K562 (cell line): Measurements from ENCODE around the gene C2orf92. TPM values are rescaled to one million over a fixed set of nuclear protein-coding genes. Genes with fewer than 3 reads are reported as not detected.

ENCODE experiments used
- ARID2 ChIP-seq: fragments of 450-650 bp; IDR thresholded peaks from 2 replicates; pipeline ENCODE4 v1.6.1; 2017; ENCODE audit warnings: antibody characterized with exemption, mild to moderate bottlenecking
- CREM ChIP-seq: IDR thresholded peaks from 2 replicates; pipeline ENCODE4 v1.6.1; 2014; ENCODE audit warnings: antibody characterized with exemption, low read depth
- CTBP1 ChIP-seq: fragments of 450-650 bp; IDR thresholded peaks from 2 replicates; pipeline ENCODE4 v1.6.1; 2016; ENCODE audit warnings: borderline replicate concordance
- FOXJ3 ChIP-seq: sonication (generic); formaldehyde crosslinking; IDR thresholded peaks from 2 replicates; pipeline ENCODE4 v1.4.0; 2020; ENCODE audit warnings: mild to moderate bottlenecking, missing genetic modification reagents
- MYNN ChIP-seq, 2 experiments: sonication (generic); formaldehyde crosslinking in 1 of 2; IDR thresholded peaks; 2 replicates each; pipeline versions ENCODE4 v1.5.0 to v1.6.1; 2016 to 2020; ENCODE audit warnings: antibody characterized with exemption in 1 of 2, missing genetic modification reagents in 1 of 2
- NCOA2 ChIP-seq, 2 experiments: fragments of 450-650 bp; IDR thresholded peaks; 2 replicates each; pipeline ENCODE4 v1.6.1; 2018; ENCODE audit warnings: mild to moderate bottlenecking in 2 of 2, moderate library complexity in 1 of 2; ENCODE audit not compliant: partially characterized antibody in 2 of 2
- TAL1 ChIP-seq: fragments of 450-650 bp; IDR thresholded peaks from 2 replicates; pipeline ENCODE4 v1.6.1; 2016; ENCODE audit warnings: mild to moderate bottlenecking
- ZNF445 ChIP-seq: fragments of 250-450 bp; sonication (Bioruptor Pico); IDR thresholded peaks from 2 replicates; pipeline ENCODE4 v1.4.0; 2020; ENCODE audit warnings: low read depth, mild to moderate bottlenecking, moderate library complexity
- polyA plus RNA-seq, 8 experiments: library from polyadenylated mRNA; depleted of rRNA in 4 of 8; stranded (reverse) in 5 of 8; unstranded in 3 of 8; fragments of >200 nt; fragmentation: Nextera tagmentation in 2 of 8; fragmentation: Illumina TruSeq in 1 of 8; extraction: Ambion mirVana in 2 of 8; extraction: Trizol in 1 of 8; gene quantifications; 2 replicates each; pipeline versions ENCODE4 v1.2.1 to v1.2.3, GENCODE V29; 2011 to 2014; ENCODE audit warnings: inconsistent platforms in 1 of 8, missing spikeins in 1 of 8
- total RNA-seq, 7 experiments: library from RNA; depleted of rRNA in 6 of 7; stranded (reverse); fragments of >200 nt in 6 of 7; fragmentation: Illumina TruSeq in 2 of 7; extraction: Trizol in 2 of 7; gene quantifications; 2 replicates each; pipeline versions ENCODE4 v1.2.1 to v1.2.3, GENCODE V29; 2011 to 2021; ENCODE audit warnings: low replicate concordance in 1 of 7
- TF ChIP-seq, protein P1 (sequence below): fragments of 450-650 bp; IDR thresholded peaks from 2 replicates; pipeline ENCODE4 v1.6.1; 2016; ENCODE audit warnings: mild to moderate bottlenecking, moderate library complexity
- TF ChIP-seq, protein P2 (sequence below): fragments of 450-650 bp; formaldehyde crosslinking; IDR thresholded peaks from 2 replicates; pipeline ENCODE4 v1.4.0; 2020; ENCODE audit warnings: mild to moderate bottlenecking, moderate library complexity
- TF ChIP-seq, protein P3 (sequence below): fragments of 250-450 bp; sonication (Bioruptor Pico); IDR thresholded peaks from 2 replicates; pipeline ENCODE4 v1.8.0; 2021; ENCODE audit warnings: moderate library complexity, mild to moderate bottlenecking, inconsistent platforms
- TF ChIP-seq, protein P4 (sequence below): fragments of 250-450 bp; sonication (Bioruptor Pico); IDR thresholded peaks from 2 replicates; pipeline ENCODE4 v1.8.0; 2021; ENCODE audit warnings: moderate library complexity, mild to moderate bottlenecking, inconsistent platforms

C2orf92 gene
- total and polyA plus RNA-seq, 9 of the 15 experiments (the other 6 are each of a cell fraction or from before 2014, with no cell fraction given) = 0.65 to 6.8 (median 3.6) TPM

DNA sequence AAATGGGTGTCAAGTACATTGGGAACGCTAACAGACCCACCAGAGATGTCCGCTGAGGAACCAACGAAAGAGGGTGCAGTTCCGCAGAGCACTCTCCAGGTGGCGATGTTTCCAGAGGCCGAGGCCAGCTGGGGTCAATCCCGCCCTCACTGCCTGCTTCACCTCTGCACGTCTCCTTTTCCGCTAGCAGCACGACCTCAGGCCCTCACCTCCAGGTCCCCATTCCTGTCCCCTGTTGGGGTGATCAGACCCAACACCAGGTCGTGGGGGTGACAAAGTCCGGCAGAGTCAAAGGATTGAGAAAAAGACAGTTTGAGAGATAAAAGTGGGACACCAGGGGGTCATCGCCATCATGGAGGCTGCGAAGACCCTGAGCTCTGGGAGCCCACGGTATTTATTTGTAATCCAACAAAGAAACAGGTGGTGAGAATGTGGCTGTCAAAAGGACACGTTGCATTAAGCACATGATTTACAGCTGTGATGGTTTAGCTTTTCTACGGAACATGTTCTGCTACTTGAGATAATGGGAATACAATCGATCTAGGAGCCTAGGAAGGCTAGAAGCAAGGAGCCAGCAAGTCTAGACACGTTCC lies 71.2 kb downstream of the C2orf92 start (continued):
- no peak for TF ChIP-seq ZNF445 (CRISPR knock-in tag)
- TF ChIP-seq, protein P1, sequence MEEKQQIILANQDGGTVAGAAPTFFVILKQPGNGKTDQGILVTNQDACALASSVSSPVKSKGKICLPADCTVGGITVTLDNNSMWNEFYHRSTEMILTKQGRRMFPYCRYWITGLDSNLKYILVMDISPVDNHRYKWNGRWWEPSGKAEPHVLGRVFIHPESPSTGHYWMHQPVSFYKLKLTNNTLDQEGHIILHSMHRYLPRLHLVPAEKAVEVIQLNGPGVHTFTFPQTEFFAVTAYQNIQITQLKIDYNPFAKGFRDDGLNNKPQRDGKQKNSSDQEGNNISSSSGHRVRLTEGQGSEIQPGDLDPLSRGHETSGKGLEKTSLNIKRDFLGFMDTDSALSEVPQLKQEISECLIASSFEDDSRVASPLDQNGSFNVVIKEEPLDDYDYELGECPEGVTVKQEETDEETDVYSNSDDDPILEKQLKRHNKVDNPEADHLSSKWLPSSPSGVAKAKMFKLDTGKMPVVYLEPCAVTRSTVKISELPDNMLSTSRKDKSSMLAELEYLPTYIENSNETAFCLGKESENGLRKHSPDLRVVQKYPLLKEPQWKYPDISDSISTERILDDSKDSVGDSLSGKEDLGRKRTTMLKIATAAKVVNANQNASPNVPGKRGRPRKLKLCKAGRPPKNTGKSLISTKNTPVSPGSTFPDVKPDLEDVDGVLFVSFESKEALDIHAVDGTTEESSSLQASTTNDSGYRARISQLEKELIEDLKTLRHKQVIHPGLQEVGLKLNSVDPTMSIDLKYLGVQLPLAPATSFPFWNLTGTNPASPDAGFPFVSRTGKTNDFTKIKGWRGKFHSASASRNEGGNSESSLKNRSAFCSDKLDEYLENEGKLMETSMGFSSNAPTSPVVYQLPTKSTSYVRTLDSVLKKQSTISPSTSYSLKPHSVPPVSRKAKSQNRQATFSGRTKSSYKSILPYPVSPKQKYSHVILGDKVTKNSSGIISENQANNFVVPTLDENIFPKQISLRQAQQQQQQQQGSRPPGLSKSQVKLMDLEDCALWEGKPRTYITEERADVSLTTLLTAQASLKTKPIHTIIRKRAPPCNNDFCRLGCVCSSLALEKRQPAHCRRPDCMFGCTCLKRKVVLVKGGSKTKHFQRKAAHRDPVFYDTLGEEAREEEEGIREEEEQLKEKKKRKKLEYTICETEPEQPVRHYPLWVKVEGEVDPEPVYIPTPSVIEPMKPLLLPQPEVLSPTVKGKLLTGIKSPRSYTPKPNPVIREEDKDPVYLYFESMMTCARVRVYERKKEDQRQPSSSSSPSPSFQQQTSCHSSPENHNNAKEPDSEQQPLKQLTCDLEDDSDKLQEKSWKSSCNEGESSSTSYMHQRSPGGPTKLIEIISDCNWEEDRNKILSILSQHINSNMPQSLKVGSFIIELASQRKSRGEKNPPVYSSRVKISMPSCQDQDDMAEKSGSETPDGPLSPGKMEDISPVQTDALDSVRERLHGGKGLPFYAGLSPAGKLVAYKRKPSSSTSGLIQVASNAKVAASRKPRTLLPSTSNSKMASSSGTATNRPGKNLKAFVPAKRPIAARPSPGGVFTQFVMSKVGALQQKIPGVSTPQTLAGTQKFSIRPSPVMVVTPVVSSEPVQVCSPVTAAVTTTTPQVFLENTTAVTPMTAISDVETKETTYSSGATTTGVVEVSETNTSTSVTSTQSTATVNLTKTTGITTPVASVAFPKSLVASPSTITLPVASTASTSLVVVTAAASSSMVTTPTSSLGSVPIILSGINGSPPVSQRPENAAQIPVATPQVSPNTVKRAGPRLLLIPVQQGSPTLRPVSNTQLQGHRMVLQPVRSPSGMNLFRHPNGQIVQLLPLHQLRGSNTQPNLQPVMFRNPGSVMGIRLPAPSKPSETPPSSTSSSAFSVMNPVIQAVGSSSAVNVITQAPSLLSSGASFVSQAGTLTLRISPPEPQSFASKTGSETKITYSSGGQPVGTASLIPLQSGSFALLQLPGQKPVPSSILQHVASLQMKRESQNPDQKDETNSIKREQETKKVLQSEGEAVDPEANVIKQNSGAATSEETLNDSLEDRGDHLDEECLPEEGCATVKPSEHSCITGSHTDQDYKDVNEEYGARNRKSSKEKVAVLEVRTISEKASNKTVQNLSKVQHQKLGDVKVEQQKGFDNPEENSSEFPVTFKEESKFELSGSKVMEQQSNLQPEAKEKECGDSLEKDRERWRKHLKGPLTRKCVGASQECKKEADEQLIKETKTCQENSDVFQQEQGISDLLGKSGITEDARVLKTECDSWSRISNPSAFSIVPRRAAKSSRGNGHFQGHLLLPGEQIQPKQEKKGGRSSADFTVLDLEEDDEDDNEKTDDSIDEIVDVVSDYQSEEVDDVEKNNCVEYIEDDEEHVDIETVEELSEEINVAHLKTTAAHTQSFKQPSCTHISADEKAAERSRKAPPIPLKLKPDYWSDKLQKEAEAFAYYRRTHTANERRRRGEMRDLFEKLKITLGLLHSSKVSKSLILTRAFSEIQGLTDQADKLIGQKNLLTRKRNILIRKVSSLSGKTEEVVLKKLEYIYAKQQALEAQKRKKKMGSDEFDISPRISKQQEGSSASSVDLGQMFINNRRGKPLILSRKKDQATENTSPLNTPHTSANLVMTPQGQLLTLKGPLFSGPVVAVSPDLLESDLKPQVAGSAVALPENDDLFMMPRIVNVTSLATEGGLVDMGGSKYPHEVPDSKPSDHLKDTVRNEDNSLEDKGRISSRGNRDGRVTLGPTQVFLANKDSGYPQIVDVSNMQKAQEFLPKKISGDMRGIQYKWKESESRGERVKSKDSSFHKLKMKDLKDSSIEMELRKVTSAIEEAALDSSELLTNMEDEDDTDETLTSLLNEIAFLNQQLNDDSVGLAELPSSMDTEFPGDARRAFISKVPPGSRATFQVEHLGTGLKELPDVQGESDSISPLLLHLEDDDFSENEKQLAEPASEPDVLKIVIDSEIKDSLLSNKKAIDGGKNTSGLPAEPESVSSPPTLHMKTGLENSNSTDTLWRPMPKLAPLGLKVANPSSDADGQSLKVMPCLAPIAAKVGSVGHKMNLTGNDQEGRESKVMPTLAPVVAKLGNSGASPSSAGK = peak; percentile 58; the same call in 1 of the 2 replicates
- TF ChIP-seq NCOA2 (IDR thresholded peaks at IDR 0.05; ENCODE audit: partially characterized antibody in 2 of 2) = no peak
- TF ChIP-seq ARID2 = no peak
- TF ChIP-seq, protein P2, sequence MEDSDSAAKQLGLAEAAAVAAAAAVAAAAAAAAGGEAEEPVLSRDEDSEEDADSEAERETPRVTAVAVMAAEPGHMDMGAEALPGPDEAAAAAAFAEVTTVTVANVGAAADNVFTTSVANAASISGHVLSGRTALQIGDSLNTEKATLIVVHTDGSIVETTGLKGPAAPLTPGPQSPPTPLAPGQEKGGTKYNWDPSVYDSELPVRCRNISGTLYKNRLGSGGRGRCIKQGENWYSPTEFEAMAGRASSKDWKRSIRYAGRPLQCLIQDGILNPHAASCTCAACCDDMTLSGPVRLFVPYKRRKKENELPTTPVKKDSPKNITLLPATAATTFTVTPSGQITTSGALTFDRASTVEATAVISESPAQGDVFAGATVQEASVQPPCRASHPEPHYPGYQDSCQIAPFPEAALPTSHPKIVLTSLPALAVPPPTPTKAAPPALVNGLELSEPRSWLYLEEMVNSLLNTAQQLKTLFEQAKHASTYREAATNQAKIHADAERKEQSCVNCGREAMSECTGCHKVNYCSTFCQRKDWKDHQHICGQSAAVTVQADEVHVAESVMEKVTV (CRISPR knock-in tag) = 0 out of 2 replicates have a peak, but pooled peaks have one; percentile 30
- 0 out of 2 replicates have a peak, but pooled peaks have one; percentile 25 for TF ChIP-seq CTBP1
- no peak for TF ChIP-seq FOXJ3 (CRISPR knock-in tag)
- TF ChIP-seq TAL1 = 0 out of 2 replicates have a peak, but pooled peaks have one; percentile 31
- TF ChIP-seq, protein P3, sequence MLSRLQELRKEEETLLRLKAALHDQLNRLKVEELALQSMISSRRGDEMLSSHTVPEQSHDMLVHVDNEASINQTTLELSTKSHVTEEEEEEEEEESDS (CRISPR knock-in tag) = no peak
- peak; percentile 35; the same call in 1 of the 2 replicates for TF ChIP-seq CREM
- TF ChIP-seq, protein P4, sequence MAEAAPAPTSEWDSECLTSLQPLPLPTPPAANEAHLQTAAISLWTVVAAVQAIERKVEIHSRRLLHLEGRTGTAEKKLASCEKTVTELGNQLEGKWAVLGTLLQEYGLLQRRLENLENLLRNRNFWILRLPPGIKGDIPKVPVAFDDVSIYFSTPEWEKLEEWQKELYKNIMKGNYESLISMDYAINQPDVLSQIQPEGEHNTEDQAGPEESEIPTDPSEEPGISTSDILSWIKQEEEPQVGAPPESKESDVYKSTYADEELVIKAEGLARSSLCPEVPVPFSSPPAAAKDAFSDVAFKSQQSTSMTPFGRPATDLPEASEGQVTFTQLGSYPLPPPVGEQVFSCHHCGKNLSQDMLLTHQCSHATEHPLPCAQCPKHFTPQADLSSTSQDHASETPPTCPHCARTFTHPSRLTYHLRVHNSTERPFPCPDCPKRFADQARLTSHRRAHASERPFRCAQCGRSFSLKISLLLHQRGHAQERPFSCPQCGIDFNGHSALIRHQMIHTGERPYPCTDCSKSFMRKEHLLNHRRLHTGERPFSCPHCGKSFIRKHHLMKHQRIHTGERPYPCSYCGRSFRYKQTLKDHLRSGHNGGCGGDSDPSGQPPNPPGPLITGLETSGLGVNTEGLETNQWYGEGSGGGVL (CRISPR knock-in tag) = no peak
- TF ChIP-seq MYNN (IDR thresholded peaks at IDR 0.05) = no peak
- TF ChIP-seq MYNN (CRISPR knock-in tag; IDR thresholded peaks at IDR 0.05) = no peak
